ENCODE results near the gene GABRG3.

GRCh38 chr15:26985050-26985449 is 14.1 kb downstream of the GABRG3 start:
- TF ChIP-seq ZBTB26 (CRISPR knock-in tag; IDR thresholded peaks at IDR 0.05) (no peak), HOMEZ (CRISPR knock-in tag; IDR thresholded peaks at IDR 0.05) (no peak), HMGXB4 (CRISPR knock-in tag; IDR thresholded peaks at IDR 0.05) (no peak), CBX5 (IDR thresholded peaks at IDR 0.05; ENCODE audit: borderline replicate concordance, low read depth) (no peak), ELF1 (tag; IDR thresholded peaks at IDR 0.05) (no peak), STAT5A (IDR thresholded peaks at IDR 0.05; ENCODE audit: borderline replicate concordance, low read length) (no peak), NBN (IDR thresholded peaks at IDR 0.05; ENCODE audit: low read depth) (no peak), POLR2H (tag; IDR thresholded peaks at IDR 0.05; ENCODE audit: low read depth) (no peak), EZH2 (IDR thresholded peaks at IDR 0.05; ENCODE audit: borderline replicate concordance, low read depth, low read length) (no peak), MAX (CRISPR knock-in tag; IDR thresholded peaks at IDR 0.05) (no peak), RBM25 (IDR thresholded peaks at IDR 0.05; ENCODE audit: low read depth, low read length, severe bottlenecking) (no peak), USF2 (CRISPR knock-in tag; IDR thresholded peaks at IDR 0.05) (no peak)

Data from K562 (cell line).